Fibroblast of the aortic adventitia (primary cell): ENCODE measurements around the gene ZNF385D. TPM values are rescaled to one million over a fixed set of nuclear protein-coding genes. Genes with fewer than 3 reads are reported as not detected.

Experiments
- DNase-seq: peaks from one replicate; pipeline ENCODE4 v3.0.0-alpha.2; 2010; ENCODE audit warnings: low read depth
- H3K4me3 ChIP-seq: 2 replicates; pipeline ENCODE4 v1.5.1; 2011; ENCODE audit warnings: low read depth, mild to moderate bottlenecking, control low read depth, low read length, moderate library complexity
- total RNA-seq: library from RNA; depleted of rRNA; stranded (reverse); fragments of >200 nt; gene quantifications from 2 replicates; pipeline ENCODE4 v1.2.3, GENCODE V29; 2012; ENCODE audit warnings: low replicate concordance
- TF ChIP-seq, protein P1 (sequence below): IDR thresholded peaks from 2 replicates; pipeline ENCODE4 v1.5.1; 2011; ENCODE audit warnings: mild to moderate bottlenecking, low read length, control low read depth, inconsistent platforms; ENCODE audit not compliant: insufficient read depth

ZNF385D gene
- total RNA-seq, 1 donor: 11.5 TPM

DNA sequence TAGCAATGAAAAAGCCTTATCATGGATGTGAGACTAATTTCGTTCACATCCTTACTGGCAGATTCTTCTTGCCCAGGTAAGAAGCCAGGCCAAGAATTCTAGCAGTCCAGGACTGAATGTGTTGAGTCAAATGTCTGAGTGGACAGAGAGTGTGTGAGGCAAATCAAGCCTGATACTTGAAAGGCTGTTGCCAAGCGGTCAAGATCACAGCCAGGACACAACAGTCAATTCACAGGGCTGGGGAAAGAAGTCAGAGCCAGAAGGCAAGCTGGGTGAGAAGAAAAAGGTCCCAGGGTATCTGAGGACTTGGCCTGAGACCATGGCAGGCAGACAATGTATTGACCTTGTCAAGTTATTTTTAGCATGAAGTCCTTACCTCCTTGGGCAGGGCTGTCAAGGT, 301.3 kb downstream of the ZNF385D start:
- TF ChIP-seq, protein P1, sequence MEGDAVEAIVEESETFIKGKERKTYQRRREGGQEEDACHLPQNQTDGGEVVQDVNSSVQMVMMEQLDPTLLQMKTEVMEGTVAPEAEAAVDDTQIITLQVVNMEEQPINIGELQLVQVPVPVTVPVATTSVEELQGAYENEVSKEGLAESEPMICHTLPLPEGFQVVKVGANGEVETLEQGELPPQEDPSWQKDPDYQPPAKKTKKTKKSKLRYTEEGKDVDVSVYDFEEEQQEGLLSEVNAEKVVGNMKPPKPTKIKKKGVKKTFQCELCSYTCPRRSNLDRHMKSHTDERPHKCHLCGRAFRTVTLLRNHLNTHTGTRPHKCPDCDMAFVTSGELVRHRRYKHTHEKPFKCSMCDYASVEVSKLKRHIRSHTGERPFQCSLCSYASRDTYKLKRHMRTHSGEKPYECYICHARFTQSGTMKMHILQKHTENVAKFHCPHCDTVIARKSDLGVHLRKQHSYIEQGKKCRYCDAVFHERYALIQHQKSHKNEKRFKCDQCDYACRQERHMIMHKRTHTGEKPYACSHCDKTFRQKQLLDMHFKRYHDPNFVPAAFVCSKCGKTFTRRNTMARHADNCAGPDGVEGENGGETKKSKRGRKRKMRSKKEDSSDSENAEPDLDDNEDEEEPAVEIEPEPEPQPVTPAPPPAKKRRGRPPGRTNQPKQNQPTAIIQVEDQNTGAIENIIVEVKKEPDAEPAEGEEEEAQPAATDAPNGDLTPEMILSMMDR: no peak
- H3K4me3 ChIP-seq: no peak overlapping the region
- DNase-seq: no peak

DNA sequence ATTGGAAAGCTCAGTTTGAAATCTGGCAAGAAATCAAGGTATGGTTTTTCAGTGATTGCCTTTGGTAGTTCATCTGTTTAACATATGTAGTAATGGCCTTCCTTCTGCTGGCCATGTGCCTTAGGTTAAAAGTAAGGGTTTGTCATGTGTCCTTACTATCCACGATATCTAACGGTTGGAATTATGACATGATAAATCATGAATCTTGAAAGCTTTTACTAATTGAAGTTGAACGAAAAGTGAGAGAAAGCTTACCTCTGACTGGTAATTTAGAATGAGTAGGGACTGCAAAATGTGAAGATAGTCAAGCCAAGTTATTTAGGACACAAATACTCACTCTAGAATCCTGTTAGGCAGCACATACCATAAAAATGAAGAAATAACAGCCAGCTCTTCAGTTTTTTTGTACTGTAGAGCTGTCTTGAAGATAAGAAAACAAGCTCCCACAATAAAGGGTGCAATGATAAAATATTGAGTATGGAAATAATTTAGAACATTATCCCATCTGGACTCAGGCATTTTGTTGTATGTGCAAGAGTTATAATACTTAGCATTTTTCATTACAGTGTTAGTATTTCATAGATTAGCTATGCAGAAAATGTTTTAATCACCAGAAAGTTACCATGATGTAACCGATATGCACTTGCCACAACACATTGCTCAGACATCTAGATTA, 303.4 kb downstream of the ZNF385D start:
- DNase-seq: peak; percentile 68
- TF ChIP-seq, protein P1: no peak
- no peak overlapping the region for H3K4me3 ChIP-seq

DNA sequence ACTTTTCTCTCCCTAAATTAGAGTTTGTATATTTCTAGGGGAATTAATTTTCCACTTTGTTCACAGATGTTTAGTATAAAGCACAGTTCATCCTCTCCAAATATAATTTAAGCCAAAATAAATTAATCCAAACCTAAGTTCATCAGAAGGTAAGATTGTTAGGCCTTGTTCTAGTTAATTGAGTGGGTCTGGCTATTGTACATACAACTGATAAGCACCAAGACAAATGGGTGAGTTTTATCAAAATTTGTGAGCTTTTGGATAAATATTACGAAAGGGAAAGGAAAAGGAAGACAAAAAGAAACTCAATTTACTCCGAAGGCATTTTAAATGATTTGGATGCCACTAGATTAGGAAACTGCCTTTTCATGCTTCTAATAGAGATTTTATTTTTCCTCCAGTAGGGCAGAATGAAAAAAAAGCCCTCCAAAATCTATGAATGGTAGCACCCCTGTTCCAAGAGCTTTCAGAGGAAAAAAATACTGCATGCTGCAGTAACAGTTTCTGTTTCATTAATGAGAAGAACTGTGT, 304.0 kb downstream of the ZNF385D start:
- peak; percentile 66 for DNase-seq
- H3K4me3 ChIP-seq: peak overlapping the region; percentile 14
- TF ChIP-seq, protein P1: no peak

DNA sequence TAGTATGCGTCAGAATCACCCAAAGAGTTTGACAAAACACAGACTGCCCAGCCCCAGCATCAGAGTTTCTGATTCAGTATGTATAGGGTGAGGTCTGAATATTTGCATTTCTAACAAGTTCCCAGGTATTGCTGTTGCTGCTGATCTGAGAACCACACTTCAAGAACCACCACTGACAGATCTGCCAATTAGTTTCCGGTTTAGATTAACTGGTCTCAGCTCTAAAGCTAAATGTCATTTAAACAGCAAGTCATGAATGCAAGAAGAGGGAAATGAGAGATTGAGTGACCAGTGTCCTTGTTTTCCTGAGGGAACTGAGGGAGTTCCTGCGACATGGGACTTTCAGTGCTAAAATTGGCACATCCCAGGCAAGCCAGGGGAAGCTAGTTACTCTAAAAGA, 305.0 kb downstream of the ZNF385D start:
- TF ChIP-seq, protein P1: no peak

DNA sequence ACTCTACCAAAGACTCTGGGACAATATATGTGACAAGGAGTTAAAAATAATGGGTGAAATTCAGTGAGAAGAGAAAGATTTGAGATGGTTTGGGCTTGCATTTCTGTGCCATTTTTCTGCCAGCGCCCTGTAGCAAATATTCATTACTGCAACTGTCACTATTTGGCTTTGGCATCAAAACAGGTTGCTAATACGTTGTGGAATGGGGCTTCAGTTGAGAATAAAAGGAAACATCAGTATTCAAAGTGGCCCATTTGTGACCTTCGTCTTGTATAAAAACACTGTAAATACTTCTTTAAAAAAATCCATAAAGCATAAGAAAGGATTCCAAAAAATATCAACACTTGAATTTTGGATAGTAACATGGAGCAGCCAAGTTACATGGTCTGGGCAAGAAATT, 309.2 kb downstream of the ZNF385D start:
- H3K4me3 ChIP-seq: no peak overlapping the region
- DNase-seq: no peak
- TF ChIP-seq, protein P1: no peak

More for the DNA sequence above, 305.0 kb downstream of the ZNF385D start:
- no peak for DNase-seq
- no peak overlapping the region for H3K4me3 ChIP-seq

DNA sequence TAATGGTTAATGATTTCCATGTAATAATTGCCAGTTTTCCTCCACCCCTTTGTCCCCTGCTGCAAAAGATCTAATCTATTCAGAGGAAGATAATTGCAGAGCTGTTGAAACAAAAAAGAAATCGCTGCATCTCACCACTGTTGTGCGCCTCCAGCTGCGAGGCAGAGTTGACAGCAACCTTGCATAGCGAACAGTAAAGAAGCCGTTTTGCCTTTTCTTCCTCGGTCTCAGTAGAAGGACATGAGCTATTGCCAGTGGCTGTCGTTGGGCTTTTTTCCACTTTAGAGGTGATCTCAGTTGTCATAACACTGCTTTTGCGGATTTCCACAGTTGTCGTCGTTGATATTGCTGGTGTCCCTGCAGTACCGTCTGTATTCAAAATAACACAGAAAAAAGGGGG, 314.2 kb downstream of the ZNF385D start:
- TF ChIP-seq, protein P1: no peak
- H3K4me3 ChIP-seq: no peak overlapping the region
- DNase-seq: no peak
